H4 (cell line): ENCODE measurements around the gene ABCE1. TPM values are rescaled to one million over a fixed set of nuclear protein-coding genes. Genes with fewer than 3 reads are reported as not detected.

Experiments used
- DNase-seq: peaks from one replicate; pipeline ENCODE4 v3.0.0-alpha.2; 2015; ENCODE audit warnings: low spot score
- total RNA-seq: library from RNA; depleted of rRNA; stranded (reverse); fragments of >200 nt; shearing (Covaris generic); gene quantifications from 2 replicates; pipeline ENCODE4 v1.2.3, GENCODE V29; 2014; rRNA removed

ABCE1 gene
- 127 and 165 TPM in 2 replicates for total RNA-seq

DNA sequence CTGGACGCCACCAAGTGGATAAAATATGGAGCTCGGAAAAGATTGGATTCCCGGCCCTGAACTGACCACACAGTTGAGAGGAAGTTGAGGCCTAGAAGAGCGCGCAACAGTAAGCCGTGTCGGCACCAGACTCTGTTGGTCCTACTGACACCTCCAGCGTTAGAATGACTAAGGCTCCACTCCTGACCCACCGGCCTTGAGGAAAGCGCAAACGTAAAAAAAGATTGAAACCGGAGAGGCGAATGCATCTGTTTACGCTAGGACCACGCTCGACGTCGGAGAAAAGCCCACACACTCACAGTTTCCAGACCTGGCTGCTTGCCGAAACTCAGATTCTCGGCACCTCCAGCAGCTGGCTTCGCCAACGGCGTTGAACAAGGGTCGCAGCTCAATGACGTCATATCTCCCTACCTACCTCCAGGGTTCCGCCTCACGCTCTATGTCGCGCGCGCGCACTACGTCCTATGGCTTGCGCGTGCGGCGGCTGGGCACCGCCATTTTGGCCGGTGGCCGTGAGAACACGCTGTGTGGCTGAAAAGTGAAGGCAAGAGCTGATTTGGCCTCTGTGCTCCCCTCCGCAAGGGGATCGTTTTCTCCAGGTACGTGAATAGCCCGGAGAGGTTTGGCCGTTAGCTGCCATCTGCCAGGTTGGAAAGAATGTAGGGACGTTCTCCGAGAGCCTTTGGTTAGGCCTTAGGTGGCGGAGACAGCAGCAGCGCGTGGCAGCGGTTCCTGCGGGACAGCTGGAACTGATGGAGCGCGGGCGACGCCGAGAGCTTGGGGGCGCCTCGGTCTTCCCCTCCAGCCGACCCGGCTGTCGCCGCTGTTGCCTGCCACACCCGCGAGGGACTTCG lies at the start of gene ABCE1, which contains the start of gene ANAPC10:
TSS of gene ABCE1 (plus strand) at position 491 of the 854 bp plus-strand sequence. CDS start 6,102 bp downstream, outside the sequence.
TSS of gene ANAPC10 (minus strand) at position 376 of the 854 bp plus-strand sequence. CDS start 2,097 bp downstream, outside the sequence.
- peak; percentile 98 for DNase-seq

DNA sequence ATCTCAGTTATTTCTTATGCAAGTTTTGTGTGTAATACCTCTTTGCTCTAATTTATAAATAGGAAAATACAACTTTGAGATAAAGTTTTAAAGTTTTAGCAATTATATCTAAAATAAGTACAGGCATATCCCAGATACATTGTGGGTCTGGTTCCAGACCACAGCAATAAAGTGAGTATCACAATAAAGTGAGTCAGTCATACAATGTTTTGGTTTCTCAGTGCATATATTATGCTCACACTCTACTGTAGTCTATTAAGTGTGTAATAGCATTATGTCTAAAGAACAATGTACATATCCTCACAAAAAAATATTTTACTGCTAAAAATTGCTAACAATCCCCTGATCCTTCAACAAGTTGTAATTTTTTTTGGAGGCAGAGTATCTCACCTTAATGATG lies 49.3 kb upstream of the ABCE1 start:
- no peak for DNase-seq

DNA sequence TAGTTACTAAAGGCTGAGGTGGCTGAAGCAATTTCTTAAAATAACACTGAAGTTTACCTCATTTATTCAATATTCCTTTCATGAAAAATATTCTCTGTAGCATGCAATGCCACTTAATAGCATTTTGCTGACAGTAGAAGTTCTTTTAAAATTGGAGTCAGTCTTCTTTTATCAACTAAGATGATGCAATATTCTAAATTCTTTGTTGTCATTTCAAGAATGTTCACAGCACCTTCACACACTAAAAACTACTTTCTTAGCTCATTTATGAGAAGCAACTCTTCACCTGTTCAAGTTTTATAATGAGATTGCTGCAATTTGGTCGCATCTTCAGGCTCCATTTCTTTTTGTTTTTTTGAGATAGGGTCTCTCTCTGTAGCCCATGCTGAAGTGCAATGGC lies 48.9 kb upstream of the ABCE1 start:
- DNase-seq = no peak

DNA sequence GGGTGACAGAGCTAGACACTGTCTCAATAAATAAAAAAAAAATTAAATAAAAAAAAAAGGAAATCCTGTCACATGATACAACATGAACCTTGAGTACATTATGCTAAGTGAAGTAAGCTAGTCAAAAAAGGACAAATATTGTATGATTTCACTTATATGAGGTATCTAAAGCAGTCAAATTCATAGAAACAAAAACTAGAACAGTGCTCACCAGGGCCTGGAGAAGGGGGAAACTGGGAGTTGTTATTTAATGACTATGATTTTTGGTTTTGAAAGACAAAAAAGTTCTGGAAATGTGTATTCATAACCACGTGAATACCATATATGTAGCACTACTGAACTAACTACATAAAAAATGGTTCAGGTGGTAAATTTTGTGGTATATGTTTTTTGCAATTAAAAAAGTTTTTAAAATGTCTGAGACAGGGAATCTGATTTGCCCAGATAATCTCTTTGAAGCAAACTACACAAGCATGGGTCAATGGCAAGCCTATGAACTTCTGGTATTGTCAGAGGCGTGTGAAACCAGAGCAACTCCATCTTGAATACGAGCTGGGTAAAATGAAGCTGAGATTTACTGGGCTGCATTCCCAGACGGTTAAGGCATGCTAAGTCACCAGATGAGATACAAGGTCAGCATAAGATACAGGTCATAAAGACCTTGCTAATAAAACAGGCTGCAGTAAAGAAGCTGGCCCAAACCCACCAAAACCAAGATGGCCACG lies 42.4 kb upstream of the ABCE1 start:
- no peak for DNase-seq

DNA sequence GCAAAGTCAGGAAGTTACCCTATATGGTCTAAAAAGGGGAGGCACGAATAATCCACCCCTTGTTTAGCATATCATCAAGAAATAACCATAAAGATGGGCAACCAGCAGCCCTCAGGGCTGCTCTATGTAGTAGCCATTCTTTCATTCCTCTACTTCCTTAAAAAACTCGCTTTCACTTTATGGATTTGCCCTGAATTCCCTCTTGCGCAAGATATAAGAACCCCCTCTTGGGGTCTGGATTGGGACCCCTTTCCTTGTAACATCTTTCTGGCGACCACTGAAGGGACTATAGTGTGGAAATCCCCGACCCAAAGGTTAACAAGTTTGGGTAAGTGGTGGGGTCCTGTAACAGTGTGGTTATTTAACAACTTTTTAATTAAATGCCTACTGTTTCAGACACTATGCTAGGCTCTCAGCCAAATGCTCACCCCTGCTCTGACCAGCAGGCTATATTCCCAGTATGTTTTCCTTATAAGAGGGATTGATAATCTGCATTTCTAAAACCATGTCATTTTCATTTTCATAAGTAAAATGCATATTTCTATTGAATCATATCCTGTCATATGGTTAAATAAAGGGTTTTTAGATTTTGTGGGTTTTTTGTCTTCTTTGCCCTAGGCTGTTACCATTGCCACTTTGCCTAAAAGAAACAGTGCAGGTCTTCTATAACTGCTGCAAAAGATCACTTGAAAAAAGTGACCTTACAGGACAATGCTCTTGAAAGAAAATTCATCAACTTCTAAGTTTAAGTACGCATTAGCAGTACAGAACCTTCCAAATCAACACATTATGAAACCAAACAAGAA lies 41.6 kb upstream of the ABCE1 start:
- DNase-seq = no peak

DNA sequence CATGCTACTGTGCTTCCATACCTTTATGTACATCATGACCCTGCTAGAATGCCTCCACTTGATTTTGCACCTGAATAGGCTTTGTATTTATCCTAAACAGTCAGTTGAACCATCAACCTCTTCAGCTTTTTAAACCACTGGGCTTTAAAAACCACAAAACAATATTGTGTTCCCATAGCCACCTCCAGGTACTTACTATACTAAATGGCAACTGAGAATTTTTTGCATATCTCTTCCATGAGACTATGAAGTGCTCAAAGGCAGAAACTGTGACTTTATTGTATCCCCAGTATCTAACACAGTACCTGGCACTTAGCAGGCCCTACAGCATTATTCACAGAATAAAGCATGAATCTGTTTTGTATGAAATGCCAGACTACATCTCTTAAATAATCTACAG lies 39.9 kb upstream of the ABCE1 start:
- DNase-seq = no peak

DNA sequence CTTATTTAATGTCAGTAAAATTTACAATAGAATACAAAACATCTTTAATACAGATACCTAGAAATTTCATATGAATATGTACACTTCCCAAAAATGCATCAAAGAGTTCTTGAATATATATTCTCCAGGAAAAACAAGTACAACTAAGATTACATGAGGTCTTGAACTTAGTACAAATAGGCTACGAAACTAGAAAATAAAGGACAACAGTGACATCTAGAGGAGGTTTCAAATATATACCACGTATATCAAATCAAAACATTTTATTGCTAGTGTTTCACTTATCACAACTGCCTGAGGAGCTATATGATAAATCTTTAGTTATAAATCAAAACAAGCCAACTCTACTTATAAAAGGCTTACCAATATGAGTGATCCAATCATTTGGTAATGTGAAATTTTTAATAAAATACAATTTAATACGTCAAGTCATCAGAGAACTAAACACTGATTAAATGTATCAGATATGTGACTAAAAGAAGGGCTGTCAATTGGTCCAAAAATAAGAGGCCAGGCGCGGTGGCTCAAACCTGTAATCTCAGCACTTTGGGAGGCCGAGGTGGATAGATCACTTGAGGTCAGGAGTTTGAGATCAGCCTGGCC lies 36.7 kb upstream of the ABCE1 start:
- peak; percentile 39 for DNase-seq

DNA sequence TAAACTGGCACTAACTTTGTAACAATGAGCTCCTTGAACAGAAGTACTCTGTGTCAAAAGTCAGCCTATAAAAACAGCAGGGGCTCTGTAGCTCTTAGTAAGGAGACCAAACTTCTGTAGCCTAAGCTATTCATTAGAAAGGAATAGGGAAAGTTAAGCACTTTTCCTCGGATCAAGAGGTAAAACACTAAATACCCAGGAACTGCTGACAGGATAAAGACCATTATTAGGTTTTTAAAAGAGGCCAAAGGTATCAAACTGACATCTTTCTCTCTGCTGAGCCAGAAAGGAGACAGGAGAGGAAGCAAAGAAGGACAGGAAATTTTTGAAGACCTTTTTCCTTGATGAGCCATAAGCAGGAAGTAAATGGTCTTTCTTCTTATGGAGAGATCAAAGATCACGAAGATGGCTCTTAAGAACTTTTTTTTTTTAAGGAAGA lies 32.0 kb upstream of the ABCE1 start:
- DNase-seq = peak; percentile 5

DNA sequence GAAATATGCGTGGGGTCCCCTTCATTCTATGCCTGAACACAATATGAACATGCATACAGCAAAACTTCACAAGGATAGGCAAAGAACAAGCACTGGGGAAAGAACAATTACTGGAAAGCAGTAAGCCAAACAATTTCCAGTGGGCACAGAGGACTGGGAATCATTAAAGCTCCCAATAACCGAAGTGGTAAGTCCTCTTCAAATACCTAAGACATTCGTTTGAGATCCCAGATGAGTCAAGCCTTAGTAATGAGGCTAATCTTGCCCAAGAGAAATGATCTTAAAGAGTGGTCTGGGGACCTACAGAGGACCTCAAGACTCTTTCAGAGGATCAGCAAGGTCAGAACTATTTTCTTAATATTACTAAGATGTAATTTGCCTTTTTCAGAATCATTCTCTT lies 28.8 kb upstream of the ABCE1 start:
- no peak for DNase-seq

DNA sequence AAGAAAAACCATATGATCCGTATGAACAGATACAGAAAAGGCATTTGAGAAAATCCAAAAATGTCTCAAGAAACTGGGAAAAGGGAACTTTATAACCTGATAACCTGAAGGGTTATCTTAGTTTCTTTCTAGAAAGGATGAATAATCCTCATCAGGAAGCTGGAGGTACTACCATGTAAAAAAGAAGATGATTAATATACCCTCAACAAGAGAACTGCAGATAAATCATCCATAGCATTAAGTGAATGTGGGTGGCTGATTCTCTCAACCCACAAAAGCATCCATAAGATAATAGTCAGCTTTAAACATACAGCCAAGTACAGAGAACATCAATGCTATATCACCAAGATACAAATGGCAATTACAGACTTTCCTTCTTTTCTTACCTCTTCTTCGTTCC lies 26.6 kb upstream of the ABCE1 start:
- no peak for DNase-seq

DNA sequence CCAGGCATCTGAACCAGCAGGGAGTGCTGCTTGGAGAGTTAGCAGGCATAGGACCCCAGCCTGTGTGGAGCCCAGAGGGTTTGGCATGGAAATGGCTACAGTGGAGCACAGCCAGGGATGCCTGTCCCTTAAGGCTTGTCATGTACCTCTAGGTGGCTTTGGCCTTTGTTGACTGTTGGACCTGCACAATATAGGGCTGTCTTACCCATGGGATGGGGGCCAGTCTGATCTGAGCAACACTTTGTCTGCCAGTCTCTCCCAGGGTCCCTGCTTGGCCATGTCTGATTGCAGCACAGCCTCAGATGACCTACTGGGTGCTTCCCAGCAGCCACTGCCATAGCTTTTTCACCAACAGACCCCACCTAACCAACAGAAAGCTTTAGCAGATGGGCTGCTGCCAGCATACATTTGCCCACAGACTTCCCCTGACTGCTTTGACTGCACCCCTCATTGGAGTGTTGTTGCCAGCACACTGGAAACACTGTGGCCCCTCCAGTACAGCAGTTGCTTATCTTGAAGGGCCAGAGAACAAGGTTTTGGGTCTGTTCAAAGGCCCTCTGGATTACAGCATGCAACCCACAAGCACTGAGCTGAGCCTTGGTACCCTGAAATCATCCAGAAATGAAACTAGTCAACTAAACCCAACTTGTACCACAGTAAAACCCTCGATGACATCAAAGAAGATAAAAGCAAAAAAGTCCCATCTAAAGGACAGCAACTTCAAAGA lies 22.2 kb upstream of the ABCE1 start:
- no peak for DNase-seq

DNA sequence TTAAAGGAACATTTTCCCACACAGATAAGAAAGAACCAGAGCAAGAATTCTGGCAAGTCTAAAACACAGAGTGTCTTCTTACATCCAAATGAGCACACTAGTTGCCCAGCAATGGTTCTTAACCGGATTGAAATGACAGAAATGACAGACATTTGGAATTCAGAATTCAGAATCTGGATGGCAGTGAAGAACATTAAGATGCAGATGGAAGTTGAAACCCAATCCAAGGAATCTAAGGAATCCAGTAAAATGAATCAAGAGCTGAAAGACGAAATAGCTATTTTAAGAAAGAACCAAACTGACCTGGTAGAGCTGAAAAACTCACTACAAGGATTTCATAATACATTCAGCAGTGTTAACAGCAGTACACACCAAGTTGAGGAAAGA lies 21.6 kb upstream of the ABCE1 start:
- DNase-seq = no peak

DNA sequence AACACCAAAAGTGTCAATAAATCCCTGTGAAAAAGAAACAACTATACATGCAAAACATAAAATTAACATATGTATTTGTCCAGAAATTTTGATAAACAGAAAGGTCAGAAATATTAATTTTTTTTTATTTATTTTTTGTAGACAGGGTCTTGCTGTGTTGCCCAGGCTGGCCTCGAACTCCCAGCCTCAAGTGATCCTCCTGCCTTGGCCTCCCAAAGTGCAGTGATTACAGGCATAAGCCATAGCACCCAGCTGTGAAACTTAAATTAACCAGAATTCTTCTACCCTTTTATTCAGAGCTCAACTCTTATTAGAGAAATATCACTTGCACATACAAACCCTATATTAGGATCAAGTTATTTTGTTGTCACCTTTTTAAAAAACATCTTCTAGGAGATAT lies 16.4 kb upstream of the ABCE1 start:
- no peak for DNase-seq

DNA sequence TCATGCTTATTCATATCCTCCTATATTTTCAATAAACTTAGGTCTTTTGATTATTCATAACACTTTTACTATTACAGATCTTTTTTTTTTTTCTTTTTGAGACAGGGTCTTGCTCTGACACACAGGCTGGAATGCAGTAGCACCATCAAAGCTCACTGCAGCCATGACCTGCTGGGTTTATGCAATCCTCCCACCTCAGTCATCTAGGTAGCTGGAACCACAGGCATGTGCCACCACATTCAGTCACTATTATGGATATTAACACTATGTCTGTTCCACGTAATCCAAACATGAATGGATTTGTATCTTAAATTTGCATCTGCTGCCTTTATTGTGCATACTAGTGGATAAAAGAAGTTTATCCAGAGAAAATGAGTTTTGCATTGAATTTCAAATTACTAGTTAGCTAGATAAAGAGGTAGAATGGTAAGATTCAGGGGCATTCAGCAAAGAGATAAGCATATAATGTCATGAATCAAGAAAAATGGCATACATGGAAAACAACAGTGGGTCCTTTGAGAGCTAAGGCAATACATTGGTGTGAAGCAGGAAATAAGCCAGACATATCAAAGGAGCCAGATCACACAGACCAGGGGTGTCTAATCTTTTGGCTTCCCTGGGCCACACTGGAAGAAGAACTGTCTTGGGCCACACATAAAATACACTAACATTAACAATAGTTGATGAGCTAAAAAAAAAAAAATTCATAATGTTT lies 14.1 kb upstream of the ABCE1 start:
- no peak for DNase-seq

DNA sequence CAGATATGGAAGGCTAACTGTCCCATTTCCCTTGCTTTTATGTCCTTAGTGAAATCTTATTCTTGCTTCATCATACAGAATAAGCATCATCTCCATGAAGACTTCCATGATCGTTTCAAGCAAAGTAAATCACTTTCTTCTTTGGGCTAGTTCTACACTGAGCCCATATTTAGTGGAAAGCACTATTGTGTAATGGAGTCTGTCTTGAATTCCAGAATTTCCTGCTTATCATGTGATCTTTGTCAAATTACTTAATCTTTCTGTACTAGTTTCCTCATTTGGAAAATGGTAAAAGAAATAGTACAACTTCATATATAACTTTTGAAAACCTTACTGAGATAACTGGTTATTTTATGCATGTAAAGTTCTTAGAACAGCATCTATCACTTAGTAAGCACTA lies 7.7 kb upstream of the ABCE1 start:
- no peak for DNase-seq

DNA sequence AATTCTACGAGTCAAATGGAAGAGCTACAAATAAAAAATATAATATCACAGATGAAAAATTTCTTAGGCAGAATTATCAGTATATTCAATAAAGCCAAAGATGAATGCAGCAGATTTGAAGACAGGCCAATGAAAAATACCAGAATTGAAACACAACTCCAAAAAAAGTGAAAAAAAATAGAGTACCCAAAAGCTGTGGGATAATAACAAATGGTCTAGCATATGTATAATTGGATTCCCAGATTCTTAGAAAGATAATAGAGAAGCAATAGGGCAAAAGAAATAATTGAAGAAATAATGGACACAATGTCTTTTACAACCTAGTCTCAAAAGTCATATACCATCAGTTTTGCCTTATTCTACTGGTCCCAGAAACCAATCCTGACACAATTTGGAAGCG lies 4.5 kb upstream of the ABCE1 start:
- no peak for DNase-seq

DNA sequence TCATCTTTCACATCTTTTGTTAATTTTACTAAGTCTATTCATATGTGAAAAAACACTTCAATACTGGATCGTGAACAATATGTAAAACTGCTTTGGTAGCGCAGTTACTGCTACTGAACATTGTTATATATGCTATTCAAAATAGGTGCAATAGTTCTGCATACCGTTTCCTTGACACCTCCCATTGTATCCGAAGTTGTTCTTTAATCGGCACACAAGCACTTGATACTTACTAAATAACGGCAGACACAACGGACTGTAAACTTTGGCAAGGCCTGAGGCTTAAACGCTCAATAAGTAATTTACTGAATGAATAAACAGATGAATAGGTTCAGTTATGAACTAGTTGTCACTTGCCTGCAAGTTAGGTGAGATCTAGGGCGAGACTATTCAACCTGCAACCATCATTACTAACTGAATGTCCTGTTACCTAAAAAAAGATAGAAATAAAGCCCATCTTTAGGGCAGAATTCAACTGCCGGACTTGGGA lies 735 bp upstream of the ABCE1 start:
- DNase-seq = no peak

DNA sequence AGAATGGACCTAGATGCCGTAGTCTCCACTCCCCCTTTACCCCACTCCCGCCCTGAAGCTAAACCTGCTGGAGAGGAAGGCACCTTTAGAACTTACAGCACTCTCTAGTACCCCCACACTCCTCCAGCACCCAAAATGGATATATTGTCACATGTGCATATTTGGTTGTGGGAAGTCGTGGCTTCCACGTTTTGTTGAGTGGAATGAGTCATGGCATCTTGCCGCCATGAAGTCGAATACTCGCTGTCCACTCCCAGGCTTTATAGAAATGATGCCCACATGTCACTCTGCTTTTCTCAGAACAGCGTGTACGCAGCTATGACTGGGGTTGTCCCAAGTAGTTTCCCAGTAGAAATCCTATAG lies 545 bp downstream of the ABCE1 start:
- peak; percentile 24 for DNase-seq

DNA sequence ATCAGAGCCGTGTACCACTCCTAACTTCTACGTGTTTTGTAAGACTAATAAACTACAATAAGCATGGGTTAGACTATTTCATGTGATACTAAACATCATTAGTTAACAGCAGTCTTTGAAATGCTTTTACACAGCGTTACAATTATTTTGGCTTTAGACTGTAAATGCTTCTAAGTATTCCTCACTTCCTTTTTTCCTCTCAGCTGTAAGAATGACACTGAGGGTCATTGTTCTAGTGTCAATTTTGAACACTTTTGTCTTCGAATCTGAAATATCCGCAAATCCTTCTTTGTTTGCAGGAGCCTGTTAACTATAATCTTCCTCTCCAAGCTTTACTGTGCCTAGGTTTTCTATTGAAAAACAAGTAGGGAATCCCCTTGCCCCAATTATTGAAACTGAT lies 1.5 kb downstream of the ABCE1 start:
- no peak for DNase-seq

DNA sequence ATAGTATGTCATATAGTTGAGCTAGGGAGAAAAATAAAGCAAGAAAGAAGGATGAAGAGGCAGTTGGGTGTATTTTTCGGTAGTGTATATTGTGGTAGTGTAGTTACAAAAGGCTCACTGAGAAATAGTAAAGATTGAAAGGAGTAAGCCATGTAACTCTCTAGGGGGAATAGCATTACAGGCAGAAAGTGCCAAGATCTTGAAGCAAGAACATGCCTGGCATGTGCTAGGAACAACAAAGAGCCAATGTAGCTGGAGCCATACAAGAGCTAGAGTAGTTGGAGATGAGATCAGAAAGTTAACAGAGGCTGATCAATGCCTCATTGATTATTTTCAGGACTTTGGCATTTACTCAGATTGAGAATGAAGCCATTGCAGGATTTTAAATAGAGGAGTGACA lies 3.0 kb downstream of the ABCE1 start:
- no peak for DNase-seq
